HG03378 (cell line): ENCODE results near the gene SRGAP1.
"Not testable (repeated sequence)": the region's sequence is repeated elsewhere in the genome, so short reads cannot be mapped to it uniquely, and the experiment has no call there.

Experiments
- ATAC-seq: cut with Tn5 transposase; IDR thresholded peaks from one replicate; pipeline ENCODE4 v1.9.1; 2021; ENCODE audit warnings: mild to moderate bottlenecking, moderate library complexity; ENCODE audit not compliant: unreplicated experiment

Gene SRGAP1

GRCh38 chr12:64145226-64145625 lies 300.7 kb downstream of the SRGAP1 start:
- ATAC-seq = no peak

GRCh38 chr12:64147011-64147631 lies 302.6 kb downstream of the SRGAP1 start:
- no peak for ATAC-seq

GRCh38 chr12:64147875-64148274 lies 303.4 kb downstream of the SRGAP1 start:
- no peak for ATAC-seq

- no peak for ATAC-seq
Measured at GRCh38 chr12:64154677-64155076, 310.2 kb downstream of the SRGAP1 start.

GRCh38 chr12:64157110-64157509 lies 312.6 kb downstream of the SRGAP1 start:
- no peak for ATAC-seq

GRCh38 chr12:64160021-64160710 lies 315.7 kb downstream of the SRGAP1 start:
- no peak for ATAC-seq

- no peak for ATAC-seq
Measured at GRCh38 chr12:64160711-64161060, 316.2 kb downstream of the SRGAP1 start.

- ATAC-seq = not testable (repeated sequence)
Measured at GRCh38 chr12:64166606-64167005, 322.1 kb downstream of the SRGAP1 start.

GRCh38 chr12:64167041-64167440 lies 322.5 kb downstream of the SRGAP1 start:
- not testable (repeated sequence) for ATAC-seq

GRCh38 chr12:64170024-64170423 lies 325.5 kb downstream of the SRGAP1 start:
- no peak for ATAC-seq

GRCh38 chr12:64170730-64171129 lies 326.2 kb downstream of the SRGAP1 start:
- no peak for ATAC-seq

GRCh38 chr12:64171715-64172114 lies 327.2 kb downstream of the SRGAP1 start:
- ATAC-seq = no peak

GRCh38 chr12:64172143-64172970 lies 327.9 kb downstream of the SRGAP1 start:
- no peak for ATAC-seq

- ATAC-seq = no peak
Measured at GRCh38 chr12:64173456-64173855, 329.0 kb downstream of the SRGAP1 start.

GRCh38 chr12:64175254-64175945 lies 330.9 kb downstream of the SRGAP1 start:
- ATAC-seq = no peak

GRCh38 chr12:64177001-64177400 lies 332.5 kb downstream of the SRGAP1 start:
- no peak for ATAC-seq

- ATAC-seq = no peak
Measured at GRCh38 chr12:64178122-64178521, 333.6 kb downstream of the SRGAP1 start.

- no peak for ATAC-seq
Measured at GRCh38 chr12:64180951-64181350, 336.5 kb downstream of the SRGAP1 start.

- ATAC-seq = no peak
Measured at GRCh38 chr12:64181430-64182291, 337.2 kb downstream of the SRGAP1 start.

GRCh38 chr12:64184216-64184615 lies 339.7 kb downstream of the SRGAP1 start:
- no peak for ATAC-seq
